DOHH2 (cell line): ENCODE measurements around the gene NUP85.

Experiments
- H3F3A ChIP-seq: fragments of 200-600 bp; sonication (generic), shearing (Covaris generic); 2 replicates; pipeline ENCODE4 v1.6.0; 2016; ENCODE audit warnings: antibody characterized with exemption, mild to moderate bottlenecking; ENCODE audit not compliant: control insufficient read depth, insufficient read depth
- H3K27ac ChIP-seq: fragments of 200-600 bp; sonication (generic); 2 replicates; pipeline ENCODE4 v1.5.1; 2014; ENCODE audit warnings: low read depth, mild to moderate bottlenecking, low read length, moderate library complexity
- H3K27me3 ChIP-seq: fragments of 200-600 bp; sonication (generic); 2 replicates; pipeline ENCODE4 v1.6.1; 2014; ENCODE audit warnings: mild to moderate bottlenecking, low read length, mixed read lengths; ENCODE audit not compliant: control insufficient read depth
- H3K36me3 ChIP-seq: fragments of 200-600 bp; sonication (generic); 2 replicates; pipeline ENCODE4 v1.6.1; 2014; ENCODE audit warnings: mild to moderate bottlenecking, low read length, moderate library complexity, mixed read lengths; ENCODE audit not compliant: control insufficient read depth
- H3K4me1 ChIP-seq: fragments of 200-600 bp; sonication (generic); 2 replicates; pipeline ENCODE4 v1.6.1; 2014; ENCODE audit warnings: mild to moderate bottlenecking, low read length, mixed read lengths; ENCODE audit not compliant: control insufficient read depth
- H3K4me2 ChIP-seq: fragments of 200-600 bp; sonication (generic); 2 replicates; pipeline ENCODE4 v1.6.0; 2014; ENCODE audit warnings: mild to moderate bottlenecking, low read length, moderate library complexity
- H3K4me3 ChIP-seq: fragments of 200-600 bp; sonication (generic); 2 replicates; pipeline ENCODE4 v1.5.1; 2014; ENCODE audit warnings: mild to moderate bottlenecking, low read length, mixed read lengths
- H3K79me2 ChIP-seq: fragments of 200-600 bp; sonication (generic); 2 replicates; pipeline ENCODE4 v1.6.1; 2014; ENCODE audit warnings: mild to moderate bottlenecking, low read length, mixed read lengths; ENCODE audit not compliant: control insufficient read depth
- H3K9me2 ChIP-seq: fragments of 200-600 bp; sonication (generic); replicated peaks from 2 replicates; pipeline ENCODE4 v1.6.1; 2014; ENCODE audit warnings: mild to moderate bottlenecking, low read length, mixed read lengths; ENCODE audit not compliant: control insufficient read depth
- H3K9me3 ChIP-seq: fragments of 200-600 bp; sonication (generic); 2 replicates; pipeline ENCODE4 v1.6.1; 2014; ENCODE audit warnings: antibody characterized with exemption, low read length, mixed read lengths; ENCODE audit not compliant: control insufficient read depth, insufficient read depth
- H4K20me1 ChIP-seq: fragments of 200-600 bp; sonication (generic); 2 replicates; pipeline ENCODE4 v1.6.0; 2014; ENCODE audit warnings: low read depth, mild to moderate bottlenecking, antibody characterized with exemption, low read length, moderate library complexity; ENCODE audit not compliant: control insufficient read depth, insufficient read depth
- CTCF ChIP-seq: fragments of 200-600 bp; sonication (generic); IDR thresholded peaks from one replicate; pipeline ENCODE4 v1.5.1; 2014; ENCODE audit warnings: antibody characterized with exemption, mild to moderate bottlenecking, low read depth, low read length; ENCODE audit not compliant: poor library complexity, severe bottlenecking
- EZH2phosphoT487 ChIP-seq: fragments of 200-600 bp; sonication (generic); IDR thresholded peaks from 2 replicates; pipeline ENCODE4 v1.6.1; 2017; ENCODE audit warnings: borderline replicate concordance, mild to moderate bottlenecking, antibody characterized with exemption, low read length, moderate library complexity, mixed read lengths

Gene NUP85

GRCh38 chr17:75225016-75225415, 19.5 kb downstream of the NUP85 start:
- no peaks in the 10 kb centered on the region for H4K20me1 ChIP-seq
- peaks cover 71% of the 10 kb centered on the region for H3K36me3 ChIP-seq
- no peaks in the 10 kb centered on the region for H3F3A ChIP-seq
- H3K4me3 ChIP-seq, result no peak overlapping the region
- no peak for TF ChIP-seq CTCF
- no peak for TF ChIP-seq EZH2phosphoT487
- peaks cover 2% of the 10 kb centered on the region; the same call in 1 of the 2 replicates for H3K79me2 ChIP-seq
- H3K9me3 ChIP-seq, result no peaks in the 10 kb centered on the region
- H3K4me1 ChIP-seq, result no peaks in the 10 kb centered on the region
- H3K4me2 ChIP-seq, result no peak overlapping the region
- H3K27me3 ChIP-seq, result no peaks in the 10 kb centered on the region
- no peaks in the 10 kb centered on the region for H3K9me2 ChIP-seq
- no peak overlapping the region for H3K27ac ChIP-seq

- Histone ChIP-seq H3K4me3 (no peak overlapping the region), H3K36me3 (peaks cover 87% of the 10 kb centered on the region), H3K9me3 (no peaks in the 10 kb centered on the region), H3K79me2 (no peaks in the 10 kb centered on the region), H3F3A (no peaks in the 10 kb centered on the region), H3K4me1 (no peaks in the 10 kb centered on the region), H3K4me2 (no peak overlapping the region), H3K27ac (no peak overlapping the region), H4K20me1 (no peaks in the 10 kb centered on the region), H3K27me3 (no peaks in the 10 kb centered on the region), H3K9me2 (no peaks in the 10 kb centered on the region)
- no peak for TF ChIP-seq EZH2phosphoT487
- TF ChIP-seq CTCF, result no peak
Observed at GRCh38 chr17:75227729-75228128, 22.2 kb downstream of the NUP85 start.

GRCh38 chr17:75228305-75228704, 22.8 kb downstream of the NUP85 start:
- peaks cover 86% of the 10 kb centered on the region for H3K36me3 ChIP-seq
- H3K79me2 ChIP-seq, result no peaks in the 10 kb centered on the region
- no peaks in the 10 kb centered on the region for H3K9me2 ChIP-seq
- no peaks in the 10 kb centered on the region for H3F3A ChIP-seq
- H3K9me3 ChIP-seq, result no peaks in the 10 kb centered on the region
- no peak overlapping the region for H3K27ac ChIP-seq
- no peak overlapping the region for H3K4me3 ChIP-seq
- no peaks in the 10 kb centered on the region for H3K4me1 ChIP-seq
- no peak for TF ChIP-seq CTCF
- no peak for TF ChIP-seq EZH2phosphoT487
- H4K20me1 ChIP-seq, result no peaks in the 10 kb centered on the region
- H3K27me3 ChIP-seq, result no peaks in the 10 kb centered on the region
- H3K4me2 ChIP-seq, result no peak overlapping the region

- Histone ChIP-seq H3K27me3 (no peaks in the 10 kb centered on the region), H3K9me3 (no peaks in the 10 kb centered on the region), H3K27ac (no peak overlapping the region), H3K36me3 (peaks cover 83% of the 10 kb centered on the region), H3K4me2 (no peak overlapping the region), H3K9me2 (no peaks in the 10 kb centered on the region), H3K4me1 (no peaks in the 10 kb centered on the region), H3F3A (no peaks in the 10 kb centered on the region), H3K4me3 (no peak overlapping the region), H4K20me1 (no peaks in the 10 kb centered on the region), H3K79me2 (no peaks in the 10 kb centered on the region)
- TF ChIP-seq CTCF (no peak), EZH2phosphoT487 (no peak)
Observed at GRCh38 chr17:75228847-75229246, 23.4 kb downstream of the NUP85 start.
